Glomerular endothelial cell (primary cell): ENCODE data around the gene BCL2. TPM values are rescaled to one million over a fixed set of nuclear protein-coding genes. Genes with fewer than 3 reads are reported as not detected.

ENCODE experiments used
- DNase-seq: peaks from one replicate; pipeline ENCODE4 v3.0.0-alpha.2; 2011; ENCODE audit warnings: low read depth, low spot score; ENCODE audit errors: extremely low read depth
- total RNA-seq: library from RNA; depleted of rRNA; stranded (reverse); fragments of >200 nt; gene quantifications from 2 replicates; pipeline ENCODE4 v1.2.3, GENCODE V29; 2015

The BCL2 gene
- total RNA-seq, 1 donor from 2014 or later = 6.0 TPM

DNA sequence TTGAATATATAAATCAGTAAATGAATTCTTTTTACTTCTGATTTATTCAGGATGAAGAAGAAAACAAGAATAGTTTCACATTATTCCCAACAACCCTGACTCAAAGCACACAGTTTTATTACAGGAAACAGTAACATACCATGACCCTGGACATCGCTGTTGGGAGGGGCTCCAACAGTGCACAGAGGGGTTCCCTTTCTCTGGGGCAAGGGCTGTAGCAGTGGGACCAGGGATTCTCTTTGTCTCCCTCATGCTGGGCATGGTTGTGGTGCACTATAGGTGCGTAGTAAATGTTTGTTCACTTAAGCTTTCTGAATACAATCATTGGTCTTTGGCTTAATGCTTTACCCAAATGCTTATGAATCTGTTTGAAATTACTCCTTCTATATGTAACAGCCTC lies 189.4 kb downstream of the BCL2 start:
- no peak for DNase-seq

DNA sequence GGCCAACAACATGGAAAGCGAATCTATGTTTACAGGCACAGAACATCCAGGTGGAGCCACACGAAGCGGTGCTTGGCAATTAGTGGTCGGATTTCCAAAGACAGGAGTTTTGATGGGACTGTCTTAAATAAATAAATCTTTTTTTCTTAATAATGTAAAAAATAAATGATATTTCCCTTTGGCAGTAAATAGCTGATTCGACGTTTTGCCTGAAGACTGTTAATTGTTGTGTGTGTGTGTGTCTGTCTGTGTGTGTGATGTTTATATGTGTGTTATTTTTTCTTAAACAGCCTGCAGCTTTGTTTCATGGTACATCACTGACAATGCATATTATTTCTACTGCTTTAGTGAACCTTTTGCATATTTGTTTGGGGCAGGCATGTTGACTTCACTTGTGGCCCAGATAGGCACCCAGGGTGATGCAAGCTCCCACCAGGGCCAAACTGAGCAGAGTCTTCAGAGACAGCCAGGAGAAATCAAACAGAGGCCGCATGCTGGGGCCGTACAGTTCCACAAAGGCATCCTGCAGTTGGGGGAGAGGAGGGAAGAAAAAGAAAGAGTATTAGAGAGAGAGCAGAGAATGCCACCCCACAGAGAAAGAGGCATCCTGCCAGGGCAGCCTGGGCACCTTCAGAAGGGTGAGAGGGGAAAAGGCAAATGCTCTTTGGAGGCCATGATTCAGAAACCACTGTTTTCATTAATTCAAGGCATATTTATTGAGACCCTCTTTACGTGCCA lies 191.2 kb downstream of the BCL2 start:
- no peak for DNase-seq

DNA sequence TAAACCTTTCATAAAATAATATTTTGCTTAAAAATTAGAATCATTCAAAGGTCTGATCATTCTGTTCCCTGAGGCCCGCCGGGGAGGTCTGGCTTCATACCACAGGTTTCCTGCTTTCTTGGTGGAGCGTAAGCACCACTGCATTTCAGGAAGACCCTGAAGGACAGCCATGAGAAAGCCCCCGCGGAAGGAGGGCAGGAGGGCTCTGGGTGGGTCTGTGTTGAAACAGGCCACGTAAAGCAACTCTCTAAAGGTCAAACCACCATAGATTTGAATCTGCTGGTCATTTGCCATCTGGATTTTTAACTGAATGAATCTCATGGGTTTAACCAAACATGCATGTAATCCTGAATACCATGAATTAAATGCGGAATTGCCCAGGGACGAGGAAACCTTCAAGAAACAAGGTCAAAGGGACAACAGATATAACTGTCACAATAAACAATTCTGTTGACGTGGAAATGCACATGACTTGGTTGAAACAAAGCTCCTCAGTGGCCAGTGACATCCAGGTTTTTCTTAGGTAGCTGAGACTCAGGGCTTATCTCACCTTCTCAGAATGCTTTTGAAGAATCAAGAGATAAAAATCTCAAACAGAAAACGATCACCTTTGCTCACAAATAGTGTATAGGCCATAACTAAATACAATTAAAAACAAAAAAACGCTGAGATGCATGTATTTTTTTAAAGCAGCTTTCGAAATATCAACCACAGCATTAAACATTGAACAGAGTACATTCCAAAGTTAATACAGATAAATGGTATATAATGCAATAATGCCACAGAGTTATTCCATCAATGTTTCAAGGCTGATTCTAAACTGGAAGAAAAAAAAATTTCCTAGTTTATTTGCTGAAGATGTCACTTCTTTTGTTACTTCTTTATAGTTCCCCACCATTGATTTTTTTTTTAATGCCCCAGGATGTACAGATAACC lies 193.2 kb downstream of the BCL2 start:
- DNase-seq = no peak

DNA sequence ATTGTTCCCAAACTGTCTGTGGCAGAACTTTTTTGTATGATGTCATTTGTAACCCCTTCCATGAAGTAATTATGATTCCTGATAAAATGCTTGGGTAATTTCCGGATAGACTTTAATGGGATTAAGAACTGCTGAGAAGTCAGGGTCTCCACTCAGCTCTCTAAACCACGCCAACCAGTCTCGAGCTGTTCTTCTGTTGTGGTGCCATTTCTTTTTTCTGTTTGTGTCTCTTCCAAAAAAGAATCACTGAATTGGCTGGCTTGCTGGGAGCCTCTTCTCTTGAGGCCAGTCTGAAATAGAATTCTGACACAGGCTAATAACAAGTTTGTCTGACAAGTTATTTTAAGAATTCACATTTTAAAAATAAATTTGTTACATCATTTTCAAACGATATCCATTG lies 198.9 kb downstream of the BCL2 start:
- no peak for DNase-seq

DNA sequence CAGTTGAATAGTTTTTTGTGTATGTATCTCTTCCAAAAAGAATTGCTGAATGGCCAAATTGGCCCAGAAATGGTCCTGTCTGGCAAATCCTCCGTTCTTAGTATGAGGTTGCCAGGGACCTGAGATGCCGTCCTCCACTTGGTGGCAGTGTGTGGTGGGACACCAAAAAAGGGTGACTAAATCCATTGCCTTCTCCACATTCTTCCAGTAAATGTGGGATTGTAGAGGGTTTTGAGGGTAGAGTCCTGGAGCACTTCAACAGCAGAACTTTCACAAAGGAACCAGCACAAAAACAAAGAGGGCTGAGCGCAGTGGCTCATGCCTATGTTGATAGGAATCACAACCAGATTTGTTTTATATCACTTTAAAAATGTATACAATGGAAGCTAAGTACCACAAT lies 199.9 kb downstream of the BCL2 start:
- no peak for DNase-seq

DNA sequence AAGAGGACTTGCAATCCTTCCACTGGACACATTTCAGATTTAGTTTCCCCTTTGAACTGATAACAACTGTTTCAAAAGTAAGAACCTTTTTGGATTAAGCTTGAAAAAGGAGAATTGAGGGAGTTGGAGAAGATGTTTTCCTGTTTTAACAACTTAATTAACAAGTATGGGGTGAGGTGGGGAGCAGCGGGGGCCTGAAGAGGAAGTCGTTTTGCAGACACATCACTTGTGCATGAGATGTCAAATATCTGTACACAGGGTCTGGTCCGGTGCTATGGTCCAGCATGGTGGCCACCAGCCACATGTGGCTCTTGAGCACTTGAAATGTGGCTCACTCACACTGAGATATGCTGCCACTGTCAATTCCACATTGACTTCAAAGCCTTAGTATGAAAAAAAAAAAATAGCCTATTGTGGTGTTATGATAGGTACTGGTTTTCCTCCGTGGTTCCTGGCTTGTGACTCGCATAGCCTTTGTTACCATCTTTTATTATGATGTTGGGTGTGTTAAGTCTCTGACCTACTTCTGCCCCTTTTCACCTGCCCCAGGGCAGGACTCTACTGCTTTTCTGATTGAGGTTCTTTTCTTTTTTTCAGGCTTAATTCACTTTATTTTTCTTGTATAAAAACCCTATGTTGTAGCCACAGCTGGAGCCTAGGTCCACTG lies 205.5 kb downstream of the BCL2 start:
- no peak for DNase-seq

DNA sequence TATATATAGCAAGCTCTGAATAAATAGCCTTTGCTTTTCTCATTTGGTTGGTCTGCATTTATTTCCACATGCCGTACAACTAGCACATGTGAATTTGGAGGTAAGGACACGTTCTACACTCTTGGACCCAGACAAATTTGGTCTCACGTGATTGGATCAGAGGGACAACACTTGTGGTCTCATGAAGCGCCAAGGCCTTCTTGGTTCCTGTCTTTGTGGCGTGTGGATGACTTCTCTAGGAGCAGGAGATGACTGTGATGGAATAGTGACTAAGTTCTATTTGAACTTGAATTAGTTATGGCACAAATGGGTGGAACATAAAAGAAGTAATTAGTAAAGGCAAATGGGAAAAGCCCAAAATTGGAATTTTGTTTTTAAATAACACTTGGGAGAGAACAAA lies 206.9 kb downstream of the BCL2 start:
- DNase-seq = no peak

DNA sequence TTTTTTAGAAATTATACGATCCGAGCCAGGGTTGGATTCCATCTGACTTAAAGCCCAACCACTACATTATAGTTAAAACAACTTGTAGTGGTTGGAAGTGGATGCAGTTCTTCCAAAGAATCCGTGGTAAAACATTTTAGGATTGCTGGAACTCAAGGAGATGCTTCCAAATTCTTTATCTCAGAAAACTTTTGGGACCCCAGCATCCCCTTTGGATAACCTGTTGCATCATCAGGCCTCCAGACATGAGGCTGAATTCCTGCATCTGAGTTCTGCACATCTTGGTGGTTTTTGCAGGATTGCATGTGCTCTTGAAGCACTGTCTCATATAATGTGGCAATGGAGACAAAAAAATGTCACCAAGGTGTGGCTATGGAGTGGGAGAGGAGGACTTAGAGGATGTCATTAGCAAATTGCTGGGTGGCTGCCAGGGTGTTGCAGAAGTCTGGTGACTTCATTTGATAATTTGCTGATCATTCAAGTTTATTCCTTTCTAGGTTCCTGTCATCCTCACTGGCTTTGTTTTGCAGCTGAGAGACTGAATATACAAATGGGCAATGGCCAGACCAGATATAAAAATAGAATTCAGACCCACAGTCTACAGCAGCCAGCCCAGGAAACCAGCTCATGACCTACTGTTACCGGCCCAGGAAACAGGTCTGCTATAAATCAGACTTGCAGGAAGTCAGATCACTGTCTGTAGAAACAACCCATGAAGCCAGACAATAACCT lies 207.7 kb downstream of the BCL2 start:
- DNase-seq = no peak

DNA sequence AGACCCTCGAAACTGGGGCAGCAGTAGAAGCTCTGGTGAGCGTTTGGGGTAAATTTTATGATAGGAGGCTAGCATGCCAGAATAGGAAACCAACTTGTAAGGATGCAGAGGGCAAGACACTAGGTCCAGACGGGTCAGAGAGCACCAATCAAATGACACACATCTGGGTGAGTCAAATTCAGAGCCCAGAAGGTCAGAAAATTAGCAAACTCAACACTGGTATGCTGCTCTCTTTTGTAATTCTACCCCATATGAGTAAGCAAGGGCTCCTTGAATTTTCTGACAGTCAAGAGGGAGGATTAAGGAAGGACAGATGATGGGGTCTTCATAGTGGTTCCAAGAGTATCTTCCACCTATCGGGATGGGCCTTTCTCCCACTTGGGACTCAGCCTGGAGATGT lies 209.8 kb downstream of the BCL2 start:
- DNase-seq = no peak

DNA sequence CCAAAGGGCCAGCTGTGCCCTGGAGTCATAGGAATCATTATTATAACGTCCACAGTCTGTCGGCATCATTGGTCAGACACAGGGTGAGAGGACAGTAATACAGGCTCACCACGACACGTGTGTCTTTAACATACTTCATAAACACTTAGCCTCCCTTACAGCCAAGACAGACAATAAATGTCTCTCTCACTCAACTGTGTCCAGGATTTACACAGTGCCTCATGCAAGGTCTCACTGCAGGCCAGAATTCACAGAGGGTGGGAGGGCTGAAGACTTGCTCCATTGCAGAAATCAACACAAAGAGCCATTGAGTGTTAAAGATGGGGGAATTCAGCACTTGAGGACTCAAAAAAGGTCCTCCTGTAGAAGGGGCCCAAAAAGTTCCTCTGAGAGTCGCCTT lies 210.5 kb downstream of the BCL2 start:
- no peak for DNase-seq

DNA sequence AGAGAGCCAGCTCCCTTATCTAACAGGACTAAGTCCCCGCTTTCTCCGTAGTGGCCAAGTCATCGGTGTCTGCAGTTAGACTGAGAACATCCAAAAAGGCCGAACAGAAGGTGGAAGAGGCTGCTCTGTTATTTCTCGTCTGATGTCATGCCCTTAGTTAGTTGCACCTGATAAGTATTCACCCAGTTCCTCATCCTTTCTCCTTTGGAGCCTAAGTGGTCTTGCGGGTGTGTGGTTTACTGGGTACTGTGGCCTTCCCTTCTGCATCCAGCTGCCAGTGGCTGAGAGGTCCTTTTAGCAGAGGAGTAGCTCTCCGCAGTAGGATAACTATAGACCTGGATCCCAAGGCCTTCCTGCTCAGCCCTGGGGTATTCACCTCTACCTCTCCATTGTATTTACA lies 211.6 kb downstream of the BCL2 start:
- DNase-seq = no peak

DNA sequence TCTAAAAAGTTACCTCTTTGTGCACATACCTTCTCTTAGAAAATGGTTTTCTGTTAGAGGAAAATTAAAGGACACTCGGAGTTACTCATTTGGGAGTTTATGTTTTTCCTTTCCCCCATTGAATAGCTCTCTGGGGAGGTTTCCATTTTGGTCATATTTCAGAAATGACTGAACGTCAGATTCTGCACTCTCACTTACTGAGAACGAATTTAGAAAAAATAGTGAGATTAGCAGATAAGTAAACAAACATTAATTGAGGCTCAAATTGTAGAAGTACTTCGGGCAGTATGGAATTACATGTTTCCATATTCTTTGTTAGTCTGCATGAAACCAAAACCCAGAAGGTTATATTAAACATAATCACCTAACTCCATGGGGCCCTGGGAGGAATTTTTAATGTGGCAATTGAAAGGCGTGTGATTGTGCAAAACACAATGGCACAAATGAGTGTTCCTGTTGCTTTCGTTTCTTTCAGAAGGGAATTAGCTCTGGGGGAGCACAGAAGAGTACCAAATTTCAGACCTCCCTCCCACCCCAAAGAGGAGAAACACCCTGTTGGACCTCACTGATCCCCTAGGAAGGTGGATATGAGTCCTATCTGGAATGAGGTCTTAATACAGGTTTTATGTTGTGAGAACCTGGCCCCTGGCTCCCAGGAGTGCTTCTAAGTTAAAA lies 212.3 kb downstream of the BCL2 start:
- no peak for DNase-seq

DNA sequence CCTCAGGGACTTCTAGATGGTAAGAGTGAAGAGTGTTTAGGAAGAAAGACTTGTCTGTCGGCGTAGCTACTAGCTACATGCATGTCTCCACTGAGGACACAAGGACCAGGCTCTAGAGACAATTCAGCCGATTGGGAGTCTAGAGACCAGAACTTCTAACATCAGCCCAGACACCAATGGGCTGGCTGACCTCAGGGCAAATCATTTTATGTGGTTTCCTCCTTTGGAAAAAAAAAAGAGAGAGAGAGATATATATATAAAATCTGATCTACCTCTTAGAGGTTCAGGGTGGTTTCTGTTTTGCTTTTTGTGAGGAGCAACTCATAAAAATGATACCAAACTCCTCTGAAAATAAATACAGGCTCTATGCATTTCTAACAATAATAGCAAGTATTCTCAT lies 212.8 kb downstream of the BCL2 start:
- DNase-seq = no peak

DNA sequence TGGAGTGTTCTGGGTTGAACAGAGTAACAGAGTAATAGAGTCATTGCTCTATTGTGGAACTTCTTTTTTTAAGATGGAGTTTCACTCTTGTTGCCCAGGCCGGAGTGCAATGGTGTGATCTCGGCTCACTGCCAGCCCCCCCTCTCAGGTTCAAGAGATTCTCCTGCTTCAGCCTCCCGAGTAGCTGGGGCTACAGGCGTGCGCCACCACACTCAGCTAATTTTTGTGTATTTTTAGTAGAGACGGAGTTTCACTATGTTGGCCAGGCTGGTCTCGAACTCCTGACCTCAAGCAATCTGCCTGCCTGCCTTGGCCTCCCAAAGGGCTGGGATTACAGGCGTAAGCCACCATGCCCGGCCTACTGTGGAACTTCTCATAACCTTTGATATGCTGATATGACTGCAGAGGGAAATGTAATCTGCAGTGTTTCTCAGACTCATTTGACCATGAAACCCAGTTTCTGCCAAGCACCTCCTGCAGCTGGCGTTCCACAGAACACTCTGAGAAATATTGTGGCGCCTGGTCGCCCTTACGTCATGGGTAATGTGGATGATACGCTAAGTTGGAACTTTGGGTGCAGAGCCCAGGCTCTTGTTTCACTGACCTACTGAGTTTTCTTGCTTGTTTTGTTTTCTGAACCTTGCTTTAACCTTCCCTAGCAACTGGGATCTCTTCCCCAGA lies 213.8 kb downstream of the BCL2 start:
- DNase-seq = no peak

DNA sequence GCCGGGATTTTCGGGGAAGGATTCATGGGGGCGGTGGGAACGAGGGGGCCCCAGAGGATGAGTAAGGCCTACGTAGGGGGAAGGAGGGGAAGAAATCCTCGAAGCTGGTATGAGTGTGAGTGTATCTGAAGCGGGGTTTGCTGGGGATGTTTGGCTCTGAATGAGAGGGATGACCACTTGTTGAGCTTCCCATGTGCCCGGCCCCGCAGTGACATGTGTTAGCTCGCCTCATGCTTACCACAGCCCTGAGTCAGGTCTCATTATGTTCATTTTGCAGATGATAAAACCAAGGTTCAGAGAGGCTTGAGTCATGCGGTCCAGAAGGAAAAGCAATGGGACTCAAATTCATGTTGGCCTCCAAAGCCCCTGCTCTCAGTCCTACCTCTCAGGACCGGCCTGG lies 214.7 kb downstream of the BCL2 start:
- DNase-seq = no peak

DNA sequence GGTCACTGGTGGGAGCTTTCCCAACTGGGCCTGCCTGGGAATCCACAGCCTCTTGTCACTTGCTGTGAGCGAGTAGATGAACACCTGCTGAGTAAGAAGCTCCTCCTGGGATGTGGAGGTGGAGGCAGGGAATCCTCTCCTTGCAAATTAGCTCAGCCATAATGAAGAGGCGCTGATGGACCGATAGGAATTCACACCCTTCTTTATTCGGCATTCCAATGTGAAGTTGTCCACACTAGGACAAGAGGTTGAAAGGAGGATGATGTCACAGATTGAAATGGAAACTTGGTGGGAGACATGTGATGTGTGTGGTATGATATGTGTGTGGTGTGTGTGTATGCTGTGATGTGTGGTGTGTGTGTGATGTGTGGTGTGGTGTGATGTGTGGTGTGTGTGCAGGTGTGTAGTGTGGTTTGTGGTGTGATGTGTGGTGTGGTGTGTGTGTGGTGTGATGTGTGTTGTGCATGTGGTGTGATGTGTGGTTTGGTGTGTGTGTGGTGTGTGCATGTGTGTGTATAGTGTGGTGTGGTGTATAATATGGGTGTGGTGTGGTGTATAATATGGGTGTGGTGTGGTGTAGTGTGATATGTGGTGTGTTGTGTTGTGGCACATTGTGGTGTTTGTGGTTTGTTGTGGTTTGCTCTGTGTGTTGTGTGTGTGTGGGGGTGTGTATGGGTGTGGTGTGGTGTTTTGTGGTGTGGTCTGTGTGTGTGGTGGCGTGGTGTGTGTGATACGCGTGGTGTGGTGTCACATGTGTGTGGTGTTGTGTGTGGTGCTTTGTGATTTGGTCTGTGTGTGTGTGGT lies 216.4 kb downstream of the BCL2 start:
- DNase-seq = no peak

DNA sequence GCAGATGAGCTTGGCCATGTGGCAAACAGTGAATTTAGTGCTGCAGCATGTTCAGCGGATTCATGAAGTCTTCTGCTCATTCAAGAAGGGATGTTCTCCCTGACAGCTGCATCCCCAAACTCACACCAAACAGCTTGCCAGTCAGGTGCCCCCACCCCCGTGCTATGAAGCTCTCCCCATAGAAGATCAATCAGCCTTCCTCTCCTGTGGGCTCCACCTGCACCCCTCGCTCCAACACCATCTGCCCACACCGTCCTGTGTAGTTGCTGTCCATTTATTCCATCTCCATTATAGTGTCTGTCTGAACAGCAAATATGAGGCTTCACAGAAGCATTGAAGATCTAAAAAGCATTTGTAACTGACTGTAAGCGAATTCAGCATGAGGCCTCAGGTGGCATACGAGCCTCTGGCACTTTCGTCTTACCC lies 218.9 kb downstream of the BCL2 start:
- DNase-seq = no peak

DNA sequence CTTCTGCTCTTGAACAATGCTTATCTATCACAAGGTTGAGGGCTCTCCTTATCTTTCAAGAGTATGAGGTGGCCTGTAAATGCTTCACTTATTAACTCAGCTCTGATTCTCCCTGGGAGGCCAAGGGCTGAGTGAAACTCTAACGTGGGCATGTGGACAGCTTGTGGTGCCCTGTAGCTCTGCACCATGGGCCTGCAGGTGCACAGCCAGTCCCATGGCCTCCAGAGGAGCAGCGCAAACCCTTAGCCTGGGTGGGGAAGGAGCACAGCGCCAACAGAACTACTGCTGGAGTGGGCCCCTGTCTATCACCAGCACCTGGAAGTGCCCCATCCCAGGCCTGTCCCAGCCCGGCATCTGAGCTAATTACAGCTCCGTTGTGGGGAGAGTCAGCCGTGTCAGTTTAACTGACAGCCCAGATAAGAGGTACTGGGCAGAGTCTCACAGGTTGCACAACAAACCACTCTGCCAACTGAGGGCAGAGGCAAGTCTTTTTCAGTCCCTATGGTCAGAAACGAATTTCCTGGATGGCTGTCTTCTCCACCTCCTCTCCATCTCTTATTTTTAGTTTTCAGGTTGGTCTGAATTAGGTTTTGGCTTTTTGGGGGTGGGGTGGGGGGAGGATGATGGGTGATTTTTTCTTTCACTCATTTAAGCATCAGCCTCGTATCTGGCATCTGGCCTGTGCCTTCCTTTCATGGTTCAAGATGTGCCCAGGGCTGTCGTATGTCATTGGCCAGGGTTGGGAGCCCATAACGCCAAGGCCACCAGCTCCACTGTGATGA lies 219.5 kb downstream of the BCL2 start:
- no peak for DNase-seq
